Hepatocyte (in vitro differentiated cells): ENCODE results near the gene KRTAP10-2. TPM values are rescaled to one million over a fixed set of nuclear protein-coding genes. Genes with fewer than 3 reads are reported as not detected.

Experiments used
- DNase-seq: peaks from one replicate; pipeline ENCODE4 v3.0.0-alpha.2; 2016; ENCODE audit warnings: low spot score
- H2AFZ ChIP-seq: fragments of 200-600 bp; sonication (generic); 2 replicates; pipeline ENCODE4 v1.6.0; 2016; ENCODE audit warnings: antibody characterized with exemption, mild to moderate bottlenecking
- H3K27ac ChIP-seq: fragments of 200-600 bp; sonication (generic); 2 replicates; pipeline ENCODE4 v1.5.1; 2016; ENCODE audit warnings: mild to moderate bottlenecking
- H3K27me3 ChIP-seq: fragments of 200-600 bp; sonication (generic); 2 replicates; pipeline ENCODE4 v1.6.1; 2016
- H3K36me3 ChIP-seq: fragments of 200-600 bp; sonication (generic); replicated peaks from 2 replicates; pipeline ENCODE4 v1.5.1; 2016; ENCODE audit warnings: low read depth; ENCODE audit not compliant: insufficient read depth
- H3K4me1 ChIP-seq: fragments of 200-600 bp; sonication (generic); 2 replicates; pipeline ENCODE4 v1.5.1; 2016; ENCODE audit warnings: mild to moderate bottlenecking, moderate library complexity; ENCODE audit not compliant: insufficient read depth
- H3K4me2 ChIP-seq: fragments of 200-600 bp; sonication (generic); 2 replicates; pipeline ENCODE4 v1.6.0; 2016
- H3K4me3 ChIP-seq: fragments of 200-600 bp; sonication (generic); 2 replicates; pipeline ENCODE4 v1.5.1; 2016; ENCODE audit warnings: mild to moderate bottlenecking
- H3K79me2 ChIP-seq: fragments of 200-600 bp; sonication (generic); 2 replicates; pipeline ENCODE4 v1.6.0; 2017; ENCODE audit warnings: mild to moderate bottlenecking
- H3K9me2 ChIP-seq: fragments of 200-600 bp; sonication (generic); replicated peaks from 2 replicates; pipeline ENCODE4 v1.6.0; 2017; ENCODE audit warnings: mild to moderate bottlenecking; ENCODE audit not compliant: insufficient read depth
- H3K9me3 ChIP-seq: fragments of 200-600 bp; sonication (generic); 2 replicates; pipeline ENCODE4 v1.5.1; 2016; ENCODE audit warnings: low read depth, mild to moderate bottlenecking
- H4K20me1 ChIP-seq: fragments of 200-600 bp; sonication (generic); 2 replicates; pipeline ENCODE4 v1.6.0; 2016; ENCODE audit warnings: mild to moderate bottlenecking; ENCODE audit not compliant: insufficient read depth, poor library complexity, severe bottlenecking
- EZH2 ChIP-seq: fragments of 200-600 bp; sonication (generic); IDR thresholded peaks from 2 replicates; pipeline ENCODE4 v1.6.1; 2016; ENCODE audit warnings: antibody characterized with exemption, mild to moderate bottlenecking, borderline replicate concordance
- EZH2phosphoT487 ChIP-seq: fragments of 200-600 bp; sonication (generic); IDR thresholded peaks from one replicate; pipeline ENCODE4 v1.6.1; 2018; ENCODE audit warnings: antibody characterized with exemption, mild to moderate bottlenecking, low read depth, moderate library complexity; ENCODE audit not compliant: unreplicated experiment, severe bottlenecking
- WGBS: methylation state at CpG from one replicate; pipeline ENCODE4 v1.1.6; 2016; ENCODE audit warnings: low lambda C conversion rate; ENCODE audit errors: missing lambda C conversion rate; 5-methylcytosine and 5-hydroxymethylcytosine counted together
- polyA plus RNA-seq: library from polyadenylated mRNA; unstranded; fragments of >200 nt; fragmentation: Nextera tagmentation; extraction: Ambion mirVana; gene quantifications from 2 replicates; pipeline ENCODE4 v1.2.1, GENCODE V29; 2016
- total RNA-seq: library from RNA; depleted of rRNA; stranded (reverse); fragments of >200 nt; gene quantifications from 2 replicates; pipeline ENCODE4 v1.2.3, GENCODE V29; 2014
- TF ChIP-seq, protein P1 (sequence below): fragments of 200-600 bp; sonication (generic); IDR thresholded peaks from 2 replicates; pipeline ENCODE4 v1.5.1; 2016; ENCODE audit warnings: antibody characterized with exemption, mild to moderate bottlenecking; ENCODE audit not compliant: poor library complexity

Gene KRTAP10-2
- total and polyA plus RNA-seq, 2 experiments from 2014 or later: not detected

DNA sequence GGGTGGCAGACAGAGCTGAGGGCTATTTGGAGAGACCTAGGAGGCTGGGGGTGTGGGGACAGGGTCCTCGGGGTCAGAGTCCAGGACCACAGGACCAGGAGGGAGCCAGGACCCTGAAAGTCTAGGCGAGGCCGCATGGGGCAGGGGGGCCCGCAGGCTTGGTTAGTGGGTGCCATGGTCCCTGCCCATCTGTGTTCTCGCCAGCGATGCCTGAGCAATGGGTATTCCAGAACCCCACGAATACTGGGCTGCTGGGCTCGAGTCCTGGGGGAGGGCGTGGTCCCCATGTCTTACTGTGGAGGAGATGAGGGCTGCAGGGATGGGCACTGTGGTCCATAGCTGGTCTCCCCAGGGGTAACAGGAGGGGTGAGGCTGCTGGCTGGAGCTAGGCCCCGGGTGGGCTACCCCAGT, 39.0 kb upstream of the KRTAP10-2 start:
- Histone ChIP-seq H3K79me2 (no peaks in the 10 kb centered on the region), H3K4me1 (peaks cover 7% of the 10 kb centered on the region), H4K20me1 (no peaks in the 10 kb centered on the region), H3K4me3 (no peak overlapping the region), H3K27me3 (no peaks in the 10 kb centered on the region), H3K4me2 (no peak overlapping the region), H3K9me3 (no peaks in the 10 kb centered on the region), H2AFZ (no peak overlapping the region), H3K27ac (no peak overlapping the region), H3K9me2 (no peaks in the 10 kb centered on the region), H3K36me3 (no peaks in the 10 kb centered on the region)
- 96% methylated on average over 10 of the region's 10 CpGs for WGBS
- no peak for DNase-seq
- TF ChIP-seq, protein P1, sequence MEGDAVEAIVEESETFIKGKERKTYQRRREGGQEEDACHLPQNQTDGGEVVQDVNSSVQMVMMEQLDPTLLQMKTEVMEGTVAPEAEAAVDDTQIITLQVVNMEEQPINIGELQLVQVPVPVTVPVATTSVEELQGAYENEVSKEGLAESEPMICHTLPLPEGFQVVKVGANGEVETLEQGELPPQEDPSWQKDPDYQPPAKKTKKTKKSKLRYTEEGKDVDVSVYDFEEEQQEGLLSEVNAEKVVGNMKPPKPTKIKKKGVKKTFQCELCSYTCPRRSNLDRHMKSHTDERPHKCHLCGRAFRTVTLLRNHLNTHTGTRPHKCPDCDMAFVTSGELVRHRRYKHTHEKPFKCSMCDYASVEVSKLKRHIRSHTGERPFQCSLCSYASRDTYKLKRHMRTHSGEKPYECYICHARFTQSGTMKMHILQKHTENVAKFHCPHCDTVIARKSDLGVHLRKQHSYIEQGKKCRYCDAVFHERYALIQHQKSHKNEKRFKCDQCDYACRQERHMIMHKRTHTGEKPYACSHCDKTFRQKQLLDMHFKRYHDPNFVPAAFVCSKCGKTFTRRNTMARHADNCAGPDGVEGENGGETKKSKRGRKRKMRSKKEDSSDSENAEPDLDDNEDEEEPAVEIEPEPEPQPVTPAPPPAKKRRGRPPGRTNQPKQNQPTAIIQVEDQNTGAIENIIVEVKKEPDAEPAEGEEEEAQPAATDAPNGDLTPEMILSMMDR: no peak
- TF ChIP-seq EZH2phosphoT487: no peak
- no peak for TF ChIP-seq EZH2

DNA sequence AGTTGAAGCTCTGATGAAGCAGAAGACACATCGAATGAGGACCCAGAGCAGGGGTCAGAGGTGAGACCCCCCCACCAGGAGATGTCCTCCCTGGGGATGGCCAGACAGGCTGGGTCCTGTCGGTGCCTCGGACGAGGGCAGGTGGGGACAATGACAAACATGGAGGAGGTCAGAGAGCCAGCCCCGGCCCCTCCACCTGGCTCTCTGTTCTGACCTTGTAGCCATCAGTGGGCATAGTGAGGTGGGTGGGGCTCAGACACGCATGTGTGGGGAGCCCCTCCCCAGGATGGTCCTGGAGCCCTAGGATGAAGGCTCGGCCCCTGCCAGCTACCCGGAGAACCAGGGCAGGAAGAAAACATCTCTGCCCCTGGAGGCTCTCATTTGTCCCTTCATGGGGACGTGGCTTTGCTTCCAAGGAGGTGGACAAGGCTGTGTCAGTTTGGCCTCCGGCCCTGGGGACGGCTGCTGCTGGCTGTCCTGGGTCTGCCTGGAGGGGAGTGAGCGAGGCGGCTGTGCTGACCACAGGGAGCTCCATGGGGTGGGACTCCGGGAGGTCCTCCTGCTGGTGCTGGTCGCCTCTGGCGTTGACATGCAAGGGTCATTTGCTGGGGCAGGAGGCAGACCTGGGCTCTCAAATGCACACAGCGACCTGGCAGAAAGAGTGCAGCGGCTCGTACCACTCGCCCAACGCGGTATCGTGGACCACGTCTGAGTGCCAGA, 38.4 kb upstream of the KRTAP10-2 start:
- TF ChIP-seq, protein P1: no peak

DNA sequence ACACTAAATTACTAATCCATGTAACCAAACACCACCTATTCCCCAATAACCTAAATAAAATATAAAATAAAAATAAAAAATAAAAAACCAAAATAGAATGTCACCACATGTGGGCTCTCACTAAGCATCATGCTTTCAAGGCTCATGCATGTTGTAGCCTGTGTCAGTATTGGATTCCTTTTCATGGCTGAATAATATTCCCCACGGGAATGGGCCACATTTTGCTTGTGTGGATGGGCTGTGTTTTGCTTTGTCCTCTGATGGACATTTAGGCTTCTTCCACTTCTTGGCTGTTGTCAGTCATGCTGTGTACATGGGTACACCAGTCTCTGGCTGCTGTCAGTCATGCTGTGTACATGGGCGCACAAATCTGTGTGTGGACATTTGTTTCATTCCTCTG, 37.8 kb upstream of the KRTAP10-2 start:
- TF ChIP-seq EZH2 (no peak), EZH2phosphoT487 (no peak)
- TF ChIP-seq, protein P1: no peak
- Histone ChIP-seq H3K4me3 (no peak overlapping the region), H4K20me1 (no peaks in the 10 kb centered on the region), H3K27ac (no peak overlapping the region), H3K36me3 (no peaks in the 10 kb centered on the region), H3K4me1 (peaks cover 7% of the 10 kb centered on the region), H3K9me2 (no peaks in the 10 kb centered on the region), H3K9me3 (no peaks in the 10 kb centered on the region), H3K79me2 (no peaks in the 10 kb centered on the region), H2AFZ (no peak overlapping the region), H3K4me2 (no peak overlapping the region), H3K27me3 (peaks cover 4% of the 10 kb centered on the region)
- 100% methylated on average over 2 of the region's 2 CpGs for WGBS
- DNase-seq: no peak

More for the DNA sequence above, 38.4 kb upstream of the KRTAP10-2 start:
- H3K4me2 ChIP-seq: no peak overlapping the region
- no peaks in the 10 kb centered on the region for H3K36me3 ChIP-seq
- peaks cover 7% of the 10 kb centered on the region for H3K4me1 ChIP-seq
- H3K27ac ChIP-seq: no peak overlapping the region
- H4K20me1 ChIP-seq: no peaks in the 10 kb centered on the region
- no peaks in the 10 kb centered on the region for H3K9me2 ChIP-seq
- no peak for DNase-seq
- no peaks in the 10 kb centered on the region for H3K79me2 ChIP-seq
- H2AFZ ChIP-seq: no peak overlapping the region
- H3K4me3 ChIP-seq: no peak overlapping the region
- 93% methylated on average over 24 of the region's 24 CpGs for WGBS
- H3K27me3 ChIP-seq: no peaks in the 10 kb centered on the region
- H3K9me3 ChIP-seq: no peaks in the 10 kb centered on the region

DNA sequence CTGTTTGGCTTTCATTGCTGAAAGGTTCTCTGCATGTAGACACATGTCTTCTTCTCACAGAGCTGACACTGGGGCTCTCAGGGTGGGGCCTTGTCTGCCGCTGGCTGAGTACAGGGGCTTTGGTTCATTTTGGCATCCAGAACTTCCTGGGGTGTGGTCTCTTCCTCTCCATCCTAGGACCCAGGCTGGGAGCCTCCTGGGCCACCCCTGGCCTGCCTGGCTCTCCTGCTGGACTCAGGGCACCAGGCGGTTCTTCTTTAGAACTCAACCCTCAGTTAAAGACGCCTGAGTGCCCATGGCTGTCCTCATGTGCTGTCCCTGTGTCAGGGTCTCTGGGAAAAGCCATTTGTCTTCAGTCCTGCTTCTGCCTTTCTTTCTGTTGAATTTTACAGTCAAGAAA, 34.6 kb upstream of the KRTAP10-2 start:
- no peaks in the 10 kb centered on the region for H3K9me3 ChIP-seq
- H3K27me3 ChIP-seq: peaks cover 4% of the 10 kb centered on the region
- H3K79me2 ChIP-seq: no peaks in the 10 kb centered on the region

More for the DNA sequence above, 34.6 kb upstream of the KRTAP10-2 start:
- Histone ChIP-seq H3K9me2 (no peaks in the 10 kb centered on the region), H3K4me2 (no peak overlapping the region), H3K36me3 (no peaks in the 10 kb centered on the region), H4K20me1 (no peaks in the 10 kb centered on the region), H3K27ac (no peak overlapping the region), H3K4me3 (no peak overlapping the region), H3K4me1 (no peaks in the 10 kb centered on the region), H2AFZ (no peak overlapping the region)
- DNase-seq: no peak
- TF ChIP-seq EZH2 (no peak), EZH2phosphoT487 (no peak)
- TF ChIP-seq, protein P1: no peak
- 90% methylated on average over 3 of the region's 3 CpGs for WGBS
